ENCODE data around the gene INSR.
"Not testable (repeated sequence)": the region's sequence is repeated elsewhere in the genome, so short reads cannot be mapped to it uniquely, and the experiment has no call there.

INSR gene

DNA sequence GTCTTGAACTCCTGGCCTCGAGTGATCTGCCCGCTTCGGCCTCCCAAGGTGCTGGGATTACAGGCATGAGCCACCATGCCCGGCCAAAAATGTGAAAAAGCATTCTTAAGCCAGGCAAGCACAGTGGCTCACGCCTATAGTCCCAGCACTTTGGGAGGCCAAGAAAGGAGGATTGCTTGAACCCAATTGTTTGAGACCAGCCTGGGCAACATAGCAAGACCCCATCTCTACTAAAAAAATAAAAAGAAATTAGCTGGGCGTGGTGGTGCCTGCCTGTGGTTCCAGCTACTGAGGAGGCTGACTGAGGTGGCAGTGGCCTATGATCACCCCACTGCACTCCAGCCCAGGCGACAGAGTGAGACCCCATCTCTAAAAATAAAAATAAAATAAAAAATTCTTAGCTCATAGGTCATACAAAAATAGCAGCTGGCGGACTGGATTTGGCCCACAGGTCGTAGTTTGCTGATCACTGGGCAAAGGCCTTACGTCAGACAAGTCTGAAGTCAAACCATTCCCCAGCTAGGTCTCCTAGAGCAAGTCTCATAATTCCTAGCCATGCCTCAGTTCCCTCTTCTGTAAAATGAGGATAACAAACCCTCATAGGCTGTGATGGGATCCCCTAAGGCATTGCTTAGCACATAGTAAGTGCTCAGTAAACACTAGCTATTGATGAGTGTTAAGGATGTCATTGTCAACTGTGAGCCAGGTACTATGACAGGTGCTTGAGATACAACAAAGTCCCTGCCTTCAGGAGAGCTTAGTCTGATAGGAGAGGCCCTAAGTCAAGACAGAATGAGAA lies 36.0 kb downstream of the INSR start:
- DNase-seq (ENCODE audit: low read depth in 2 of 2), result no peak

DNA sequence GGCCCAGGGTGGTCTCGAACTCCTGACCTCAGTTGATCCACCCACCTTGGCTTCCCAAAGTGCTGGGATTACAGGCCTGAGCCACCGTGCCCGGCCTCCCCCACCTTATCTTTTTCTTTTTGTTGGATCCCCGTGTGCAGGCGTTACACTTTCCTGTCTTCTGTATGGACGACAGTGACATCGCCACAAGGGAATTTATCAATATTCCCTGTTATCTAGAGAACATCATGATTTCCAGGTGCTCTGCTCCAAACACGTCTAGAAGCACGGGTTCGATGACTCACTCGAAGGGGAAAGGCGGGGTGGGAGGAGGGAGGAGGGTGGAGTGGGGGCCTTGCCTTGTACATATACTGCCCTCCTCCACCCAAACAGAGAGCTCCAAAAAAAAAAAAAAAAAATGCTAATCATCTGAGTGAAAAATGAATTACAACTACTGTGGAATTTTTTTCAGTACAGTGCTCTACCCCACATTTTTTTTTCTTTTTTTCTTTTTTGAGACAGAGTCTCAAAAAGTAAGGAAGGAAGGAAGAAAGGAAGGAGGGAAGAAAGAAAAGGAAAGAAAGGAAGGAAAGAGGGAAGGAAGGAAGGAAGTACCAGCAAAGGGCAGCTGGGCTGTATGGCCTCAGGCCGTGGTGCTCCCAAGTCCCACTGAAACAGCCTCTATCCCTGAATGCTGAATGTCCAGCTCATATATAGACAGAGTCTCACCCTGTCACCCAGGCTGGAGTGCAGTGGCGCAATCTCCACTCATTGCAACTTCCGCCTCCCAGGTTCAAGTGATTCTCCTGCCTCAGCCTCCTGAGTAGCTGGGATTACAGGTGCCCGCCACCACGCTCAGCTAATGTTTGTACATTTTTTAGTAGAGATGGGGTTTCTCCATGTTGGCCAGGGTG lies 36.8 kb downstream of the INSR start:
- no peak for DNase-seq (ENCODE audit: low read depth in 2 of 2)

- DNase-seq (ENCODE audit: low read depth in 2 of 2), result no peak
Observed at GRCh38 chr19:7255631-7256030, 38.6 kb downstream of the INSR start.

- DNase-seq (ENCODE audit: low read depth in 2 of 2), result no peak
Observed at GRCh38 chr19:7255119-7255518, 39.1 kb downstream of the INSR start.

GRCh38 chr19:7254590-7254989 lies 39.6 kb downstream of the INSR start:
- no peak for DNase-seq (ENCODE audit: low read depth in 2 of 2)

- no peak for DNase-seq (ENCODE audit: low read depth in 2 of 2)
Observed at GRCh38 chr19:7252364-7252763, 41.9 kb downstream of the INSR start.

GRCh38 chr19:7251494-7251893 lies 42.7 kb downstream of the INSR start:
- DNase-seq (ENCODE audit: low read depth in 2 of 2), result no peak

- DNase-seq (ENCODE audit: low read depth in 2 of 2), result no peak
Observed at GRCh38 chr19:7250951-7251350, 43.3 kb downstream of the INSR start.

DNA sequence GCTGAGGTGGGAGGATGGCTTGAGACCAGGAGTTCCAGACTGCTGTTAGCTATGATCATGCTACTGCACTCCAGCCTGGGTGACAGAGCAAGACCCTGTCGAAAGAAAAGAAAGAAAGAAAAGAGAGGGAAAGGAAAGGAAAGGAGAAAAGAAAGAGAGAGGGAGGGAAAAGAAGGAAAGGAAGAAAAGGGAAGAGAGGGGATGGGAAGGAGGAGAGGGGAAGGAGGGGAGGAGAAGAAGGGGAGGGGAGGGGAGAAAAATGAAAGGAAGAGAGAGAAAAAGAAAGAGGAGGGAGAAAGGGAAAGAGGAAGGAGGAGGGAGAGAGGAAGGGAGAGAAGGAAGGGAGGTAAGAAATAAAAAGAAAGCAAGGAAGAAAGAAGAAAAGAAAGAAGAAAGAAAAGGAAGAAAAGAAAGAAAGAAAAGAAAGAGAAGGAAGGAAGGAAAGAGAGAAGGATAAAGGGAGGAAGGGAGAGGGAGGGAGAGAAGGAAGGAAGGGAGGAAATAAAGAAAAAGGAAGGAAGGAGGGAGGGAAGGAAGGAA lies 44.1 kb downstream of the INSR start:
- DNase-seq (ENCODE audit: low read depth in 2 of 2), result no peak

- no peak for DNase-seq (ENCODE audit: low read depth in 2 of 2)
Observed at GRCh38 chr19:7247155-7247554, 47.1 kb downstream of the INSR start.

DNA sequence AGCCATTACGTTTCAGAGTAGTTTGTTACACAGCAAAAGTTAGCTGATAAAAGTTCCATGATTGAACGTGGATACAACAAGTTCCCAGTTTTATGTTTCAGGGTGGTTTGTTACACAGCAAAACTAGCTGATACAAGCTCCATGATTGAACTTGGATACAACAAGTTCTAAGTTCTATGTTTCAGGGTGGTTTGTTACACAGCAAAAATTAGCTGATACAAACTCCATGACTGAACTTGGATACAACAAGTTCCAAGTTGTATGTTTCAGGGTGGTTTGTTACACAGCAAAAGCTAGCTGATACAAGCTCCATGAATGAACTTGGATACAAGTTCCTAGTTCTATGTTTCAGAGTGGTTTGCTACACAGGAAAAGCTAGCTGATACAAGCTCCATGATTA lies 47.6 kb downstream of the INSR start:
- no peak for DNase-seq (ENCODE audit: low read depth in 2 of 2)

DNA sequence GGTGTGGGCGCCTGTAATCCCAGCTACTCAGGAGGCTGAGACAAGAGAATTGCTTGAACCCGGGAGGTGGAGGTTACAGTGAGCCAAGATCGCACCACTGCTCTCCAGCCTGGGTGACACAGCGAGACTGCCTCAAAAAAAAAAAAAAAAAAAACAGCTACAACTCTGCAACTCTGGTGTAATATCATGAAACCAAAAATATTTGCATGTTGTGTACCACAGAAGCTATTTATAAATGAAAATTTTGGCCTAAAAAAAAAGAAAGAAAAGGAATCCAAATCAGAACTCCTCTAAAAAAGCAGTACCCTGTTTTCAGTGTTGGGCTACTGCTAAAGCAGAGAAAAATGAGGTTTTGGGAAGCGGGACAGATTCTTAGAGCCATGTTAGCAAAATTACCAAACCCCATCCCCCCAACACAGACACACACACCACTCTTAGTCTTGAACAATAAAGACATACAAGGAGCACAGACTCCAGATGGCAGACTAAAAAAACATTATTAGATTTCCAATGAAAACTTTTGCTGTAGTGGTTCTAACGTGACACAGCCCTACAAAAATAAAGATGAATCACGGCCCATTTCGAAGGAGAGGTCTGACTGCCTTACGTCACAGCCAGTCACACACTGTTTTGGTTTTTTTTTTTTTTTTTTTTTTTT lies 51.5 kb downstream of the INSR start:
- no peak for DNase-seq (ENCODE audit: low read depth in 2 of 2)

DNA sequence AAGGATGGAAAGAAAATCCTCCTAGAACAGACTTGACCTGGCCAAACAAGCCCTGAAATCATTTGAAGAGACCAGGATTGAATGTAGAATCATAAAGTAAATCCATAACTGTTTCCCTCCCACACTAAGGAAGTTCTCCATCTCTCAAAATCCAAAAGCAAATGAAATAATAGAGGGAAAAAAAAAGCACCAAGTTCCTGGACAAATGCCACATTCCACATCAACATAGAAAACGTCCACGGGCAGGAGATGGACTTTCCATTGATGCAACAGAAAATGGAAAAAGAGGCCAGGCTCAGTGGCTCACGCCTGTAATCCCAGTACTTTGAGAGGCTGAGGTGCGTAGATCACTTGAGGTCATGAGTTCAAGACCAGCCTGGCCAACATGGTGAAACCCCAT lies 56.2 kb downstream of the INSR start:
- no peak for DNase-seq (ENCODE audit: low read depth in 2 of 2)

GRCh38 chr19:7236153-7236552 lies 58.1 kb downstream of the INSR start:
- DNase-seq (ENCODE audit: low read depth in 2 of 2), result no peak

- DNase-seq (ENCODE audit: low read depth in 2 of 2), result no peak
Observed at GRCh38 chr19:7230826-7231225, 63.4 kb downstream of the INSR start.

DNA sequence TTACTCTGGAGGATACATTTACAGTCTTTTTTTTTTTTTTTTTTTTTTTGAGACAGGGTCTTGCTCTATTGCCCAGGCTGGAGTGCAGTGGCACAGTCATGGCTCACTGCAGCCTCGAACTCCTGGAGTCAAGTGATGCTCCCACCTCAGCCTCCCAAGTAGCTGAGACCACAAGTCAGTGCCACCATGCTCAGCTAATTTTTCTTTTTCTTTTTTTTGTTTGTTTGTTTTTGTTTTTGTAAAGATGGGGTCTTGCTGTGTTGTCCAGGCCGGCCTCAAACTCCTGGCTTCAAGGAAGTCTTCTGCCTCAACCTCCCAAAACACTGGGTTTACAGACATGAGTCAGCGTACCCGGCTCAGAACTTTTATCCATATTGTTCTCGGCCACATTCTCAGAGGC lies 64.5 kb downstream of the INSR start:
- DNase-seq (ENCODE audit: low read depth in 2 of 2), result no peak

- no peak for DNase-seq (ENCODE audit: low read depth in 2 of 2)
Observed at GRCh38 chr19:7228935-7229541, 65.2 kb downstream of the INSR start.

DNA sequence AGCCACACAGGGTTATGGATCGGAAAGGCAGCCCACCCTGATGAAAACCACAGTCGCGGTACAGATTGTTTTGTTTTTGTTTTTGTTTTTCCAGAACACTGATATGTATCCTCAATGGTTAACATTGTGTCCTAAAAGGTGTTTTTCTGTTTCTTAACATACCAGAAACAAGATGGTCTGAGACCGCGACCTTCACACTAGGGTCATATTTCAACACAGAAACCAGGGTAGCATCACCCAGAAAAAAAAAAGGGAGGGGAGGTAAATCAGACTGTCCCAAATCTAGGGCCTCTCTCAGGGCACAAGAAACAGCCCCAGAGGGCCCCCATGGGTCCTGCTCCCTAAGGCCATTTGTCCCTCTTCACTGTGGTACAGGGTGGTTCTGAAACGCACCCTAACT lies 66.5 kb downstream of the INSR start:
- no peak for DNase-seq (ENCODE audit: low read depth in 2 of 2)

DNA sequence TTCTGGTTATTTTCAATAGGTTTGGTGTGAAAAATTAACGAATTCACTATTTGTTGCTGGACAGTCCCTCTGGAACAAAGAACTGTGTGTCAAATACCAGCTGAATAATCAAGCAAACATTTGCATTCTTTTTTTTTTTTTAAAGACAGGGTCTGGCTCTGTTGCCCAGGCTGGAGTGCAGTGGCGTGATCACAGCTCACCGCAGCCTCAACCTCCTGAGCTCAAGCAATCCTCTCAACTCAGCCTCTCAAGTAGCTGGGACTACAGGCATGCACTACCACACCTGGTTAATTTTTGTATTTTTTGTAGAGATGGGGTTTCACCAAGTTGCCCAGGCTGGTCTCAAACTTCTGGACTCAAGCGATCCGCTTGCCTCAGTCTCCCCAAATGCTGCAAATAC lies 67.1 kb downstream of the INSR start:
- DNase-seq (ENCODE audit: low read depth in 2 of 2), result not testable (repeated sequence)

DNA sequence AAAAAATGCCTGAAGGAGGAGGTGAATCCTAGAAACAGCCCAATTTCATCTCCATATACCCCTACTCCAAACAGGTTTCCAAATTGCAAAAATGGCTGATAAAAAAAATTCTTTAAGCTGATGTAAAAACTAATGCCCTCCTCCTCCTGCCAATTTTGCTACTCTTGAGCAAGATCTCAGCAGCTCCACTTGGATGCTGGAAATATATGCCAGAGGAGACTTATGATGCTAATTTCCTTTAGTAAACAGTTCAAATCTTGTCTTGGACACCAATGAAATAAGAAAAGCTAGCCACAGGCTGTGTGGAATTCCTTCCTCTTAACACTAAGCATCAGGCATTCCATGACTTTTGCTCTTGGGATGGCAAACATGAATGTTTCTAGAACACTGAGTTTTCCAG lies 67.5 kb downstream of the INSR start:
- no peak for DNase-seq (ENCODE audit: low read depth in 2 of 2)

- DNase-seq (ENCODE audit: low read depth in 2 of 2), result no peak
Observed at GRCh38 chr19:7225741-7226140, 68.5 kb downstream of the INSR start.

GRCh38 chr19:7224995-7225394 lies 69.2 kb downstream of the INSR start:
- DNase-seq (ENCODE audit: low read depth in 2 of 2), result no peak

Data from activated CD4-positive, alpha-beta T cell treated with anti-CD3 and anti-CD28 coated beads for 24 hours (primary cell).